TTC549 (cell line): ENCODE measurements around the gene CFAP65.

Experiments
- FAIRE-seq: peaks from 2 replicates; lab custom pipeline; 2012; peaks lifted over from hg19 to GRCh38; lab: Jason Lieb, UNC

Gene CFAP65

DNA sequence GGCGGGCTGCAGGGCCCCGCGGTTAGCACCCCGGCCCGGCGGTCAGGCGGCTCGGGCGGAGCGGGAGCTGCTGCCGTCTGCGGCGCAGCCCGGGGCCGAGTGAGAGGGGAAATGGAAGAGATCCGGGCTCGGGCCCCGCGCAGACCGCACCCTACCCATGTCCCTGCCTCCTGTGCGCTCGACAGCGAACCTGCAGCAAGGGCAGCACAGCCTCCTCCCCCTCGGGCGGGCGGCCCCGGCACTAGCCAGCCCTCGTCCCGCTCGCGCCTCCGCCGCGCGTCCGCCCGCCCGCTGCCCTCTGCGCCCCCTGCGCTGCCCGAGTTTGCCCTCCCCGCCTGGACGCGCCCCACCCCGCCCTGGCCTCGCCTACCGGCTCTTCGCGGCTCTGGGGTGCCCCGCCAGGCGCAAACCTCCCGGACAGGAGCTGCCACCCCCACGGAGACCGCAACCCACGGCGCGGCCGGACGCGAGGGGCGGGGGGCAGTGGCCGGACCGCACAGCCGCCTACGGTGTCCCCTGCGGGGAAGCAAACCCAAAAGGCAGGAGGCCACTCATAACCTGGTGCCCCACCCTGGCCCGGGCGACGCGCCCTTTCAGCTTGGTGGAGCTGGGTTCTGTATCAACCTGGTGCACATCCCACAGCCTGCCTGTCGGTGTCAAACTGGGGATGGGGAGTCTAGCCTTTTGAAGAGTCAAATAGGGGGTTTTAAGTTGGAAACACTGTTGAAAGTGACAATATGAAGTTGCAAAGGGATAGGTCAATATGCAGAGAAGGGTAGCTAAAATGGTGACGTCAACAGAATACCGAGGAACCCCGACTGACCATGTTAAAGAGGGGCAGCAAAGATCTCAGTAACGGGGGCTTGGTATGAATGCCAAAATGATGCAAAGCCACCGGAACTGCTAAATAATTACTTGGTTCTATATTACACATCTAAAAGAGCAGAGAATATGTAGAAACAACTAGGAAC lies 19.8 kb upstream of the CFAP65 start, which contains the start of gene IHH:
Gene IHH, minus strand, starts transcription at position 101 of the 971 bp plus-strand sequence. CDS start 454 bp downstream, outside the sequence.
- FAIRE-seq: no peak

DNA sequence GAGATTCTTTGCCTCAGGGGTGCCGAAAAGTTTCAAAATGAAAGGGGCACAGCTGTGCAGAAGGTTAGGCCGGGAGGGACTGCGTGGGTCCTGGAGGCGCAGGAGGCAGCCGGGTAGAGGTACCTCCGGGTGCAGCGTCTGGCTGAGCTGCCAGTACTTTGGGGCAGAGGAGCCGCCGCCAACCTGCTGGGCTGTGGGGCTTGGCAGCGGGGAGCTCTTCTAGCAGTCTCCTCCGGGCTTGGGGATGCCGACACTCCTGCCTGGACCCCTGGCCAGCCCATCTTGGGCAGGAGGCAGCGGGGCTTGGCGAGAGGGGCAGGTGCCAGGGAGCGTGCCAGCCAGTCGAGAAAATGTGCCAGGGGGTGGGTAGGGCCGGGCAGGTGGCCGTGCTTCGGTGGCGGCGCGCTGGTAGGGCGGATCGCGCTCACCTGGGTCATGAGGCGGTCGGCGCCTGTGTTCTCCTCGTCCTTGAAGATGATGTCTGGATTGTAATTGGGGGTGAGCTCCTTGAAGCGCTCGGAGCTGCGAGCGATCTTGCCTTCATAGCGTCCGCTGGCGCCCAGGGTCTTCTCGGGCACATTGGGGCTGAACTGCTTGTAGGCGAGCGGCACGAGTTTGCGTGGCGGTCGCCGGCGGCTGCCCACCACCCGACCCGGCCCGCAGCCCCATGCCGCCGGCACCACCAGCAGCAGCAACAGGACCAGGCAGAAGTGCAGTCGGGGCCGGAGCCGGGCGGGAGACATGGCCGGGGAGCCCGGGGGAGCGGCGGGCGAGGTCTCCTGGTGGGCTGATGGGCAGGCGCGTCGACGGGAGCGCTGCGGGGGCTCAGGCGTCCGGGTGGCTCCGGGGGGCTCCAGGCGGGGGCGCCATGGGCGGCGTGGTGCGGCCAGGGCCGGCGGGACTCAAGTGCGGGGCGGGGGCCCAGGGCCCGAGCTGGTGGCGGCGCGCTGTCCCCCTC lies 18.7 kb upstream of the CFAP65 start:
- FAIRE-seq: no peak

DNA sequence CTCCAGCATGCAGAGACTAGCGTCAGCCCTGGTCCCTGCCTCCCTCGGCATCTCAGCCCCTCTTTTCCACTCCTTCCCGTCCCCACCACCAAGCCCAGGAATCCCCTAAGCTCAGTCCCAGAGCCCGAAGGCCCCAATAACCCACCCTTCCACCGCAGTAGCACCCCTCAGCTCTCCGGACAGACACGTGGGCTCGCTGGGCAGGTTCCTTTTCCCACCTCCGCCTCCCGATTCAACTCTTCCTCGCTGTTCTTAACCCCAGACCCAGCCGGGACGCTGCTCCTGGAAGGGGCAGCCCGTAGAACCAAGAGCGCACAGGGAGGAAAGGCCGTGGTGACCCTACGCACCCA lies 18.0 kb upstream of the CFAP65 start:
- no peak for FAIRE-seq

GRCh38 chr2:219058541-219059374 lies 17.4 kb upstream of the CFAP65 start:
- FAIRE-seq: no peak

- no peak for FAIRE-seq
Observed at GRCh38 chr2:219057709-219058540, 16.6 kb upstream of the CFAP65 start.

- no peak for FAIRE-seq
Observed at GRCh38 chr2:219056896-219057708, 15.8 kb upstream of the CFAP65 start.

DNA sequence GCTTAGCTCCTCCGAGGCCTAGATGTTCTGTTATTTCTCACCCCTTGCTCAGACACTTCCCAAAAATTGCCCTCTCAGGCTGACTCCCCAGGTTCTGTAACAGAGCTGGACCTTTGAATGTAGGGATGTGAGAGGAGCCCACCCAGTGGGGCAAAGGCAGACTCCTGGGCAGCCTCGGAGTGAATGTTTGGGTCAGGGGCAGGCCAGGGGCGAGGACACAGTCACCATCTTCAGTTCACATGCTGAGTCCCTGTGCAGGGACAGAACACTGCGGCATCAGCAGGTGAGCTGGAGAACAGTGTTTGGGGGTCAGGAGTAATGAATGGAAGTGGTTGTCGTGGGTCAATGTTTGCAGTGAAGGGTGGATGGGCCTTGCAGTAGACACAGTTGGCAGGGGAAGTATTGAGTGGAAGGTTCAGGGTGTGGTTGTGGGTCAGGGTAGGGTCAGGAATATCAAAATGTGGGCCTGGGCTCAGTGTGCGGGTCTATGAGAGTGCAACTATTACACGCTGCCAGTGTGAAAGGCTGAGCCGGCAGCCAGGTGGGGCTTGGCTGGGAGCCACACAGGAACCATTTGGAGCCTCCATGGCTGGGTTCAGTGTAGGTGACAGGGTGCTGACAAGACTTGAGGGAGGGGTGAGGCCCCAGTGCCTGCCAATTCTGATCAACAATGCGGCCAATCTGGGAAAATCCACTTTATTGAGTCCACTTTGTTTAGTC lies 15.0 kb upstream of the CFAP65 start:
- no peak for FAIRE-seq

DNA sequence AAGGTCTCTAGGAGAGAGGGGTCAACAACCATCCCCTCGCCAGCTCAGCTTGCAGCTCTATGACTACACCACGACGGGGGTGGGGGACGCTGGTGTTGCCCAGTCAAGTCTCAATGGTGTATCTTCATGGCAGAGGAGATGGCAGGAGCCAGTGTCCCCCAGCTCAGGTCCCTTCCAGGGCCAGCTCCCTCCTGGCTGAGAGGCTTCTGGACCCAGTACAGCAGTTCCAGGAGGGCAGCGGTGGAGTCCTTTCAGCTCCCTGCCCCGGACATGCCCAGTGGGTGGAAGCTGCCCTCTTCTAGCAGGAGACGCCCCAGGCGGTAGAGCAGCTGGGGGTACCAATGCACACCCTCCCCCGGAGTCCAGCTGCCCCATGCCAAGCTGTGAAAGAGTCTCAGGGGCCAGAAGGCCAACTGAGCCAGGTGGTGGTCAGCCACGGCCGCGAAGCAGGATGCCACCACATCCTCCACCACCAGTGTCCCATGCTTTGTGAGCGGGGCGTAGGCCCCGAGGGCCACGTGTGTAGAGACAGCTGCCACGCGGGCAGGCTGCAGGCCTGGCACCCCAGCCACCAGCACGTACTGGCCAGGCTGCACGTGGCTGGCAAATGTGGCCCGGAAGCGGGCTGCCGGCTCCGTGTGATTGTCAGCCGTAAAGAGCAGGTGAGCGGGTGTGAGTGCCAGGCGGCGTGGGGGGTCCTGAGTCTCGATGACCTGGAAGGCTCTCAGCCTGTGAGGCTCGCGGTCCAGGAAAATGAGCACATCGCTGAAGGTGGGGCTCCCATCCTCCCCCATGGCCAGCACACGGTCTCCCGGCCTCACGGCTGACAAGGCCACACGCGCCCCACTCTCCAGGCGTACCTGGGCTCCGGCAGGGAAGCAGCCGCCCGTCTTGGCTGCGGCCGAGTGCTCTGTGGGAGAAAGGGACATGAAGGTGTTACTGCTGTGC lies 13.9 kb upstream of the CFAP65 start:
- FAIRE-seq: no peak

DNA sequence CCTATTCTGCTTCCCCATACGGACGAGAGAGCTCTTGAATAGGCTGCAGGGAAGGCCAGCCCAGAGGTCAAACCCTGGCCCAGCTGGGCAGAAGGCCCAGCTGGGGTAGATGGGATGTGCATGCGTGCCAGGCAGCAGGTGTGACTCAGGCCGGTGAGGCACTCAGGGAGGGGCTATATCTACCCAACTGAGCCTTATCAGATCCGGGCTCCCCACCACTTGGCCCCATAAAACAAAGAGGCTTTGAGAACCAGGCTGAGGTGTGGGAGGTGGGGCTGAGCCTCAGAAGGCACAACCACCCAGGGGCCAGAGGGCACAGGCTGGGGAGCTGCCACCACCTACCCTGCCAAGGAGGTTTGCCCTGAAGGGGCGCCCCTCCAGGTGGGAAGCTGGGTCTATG lies 8.0 kb upstream of the CFAP65 start:
- no peak for FAIRE-seq

DNA sequence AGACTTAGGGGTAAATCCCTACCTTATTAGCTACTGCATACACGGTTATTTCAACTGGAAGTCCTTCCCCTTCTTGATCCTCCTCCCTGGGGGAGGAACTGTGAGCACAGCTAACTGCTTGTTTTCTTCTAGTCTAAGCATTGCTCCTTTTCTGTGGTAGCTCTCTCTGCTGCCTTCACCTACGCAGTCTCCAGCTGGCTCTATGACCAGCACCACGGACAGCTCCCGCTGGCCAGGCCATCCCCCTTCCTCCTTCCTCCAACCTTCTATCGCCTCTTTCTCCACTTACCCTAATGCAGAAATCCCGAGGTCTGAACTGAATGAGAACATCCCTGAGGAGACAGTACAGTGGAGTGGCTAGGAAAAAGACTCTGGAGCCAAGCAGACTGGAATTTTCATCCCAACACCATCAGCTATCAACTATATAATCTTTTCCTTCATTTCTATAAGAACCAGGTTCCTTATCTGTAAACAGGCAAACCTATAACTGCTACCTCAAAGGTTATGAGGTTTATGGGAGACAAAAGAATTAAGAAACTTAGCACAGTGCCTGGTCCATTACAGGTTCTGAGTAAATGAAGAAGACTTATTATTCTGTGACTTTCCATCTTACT lies 4.7 kb upstream of the CFAP65 start:
- no peak for FAIRE-seq

DNA sequence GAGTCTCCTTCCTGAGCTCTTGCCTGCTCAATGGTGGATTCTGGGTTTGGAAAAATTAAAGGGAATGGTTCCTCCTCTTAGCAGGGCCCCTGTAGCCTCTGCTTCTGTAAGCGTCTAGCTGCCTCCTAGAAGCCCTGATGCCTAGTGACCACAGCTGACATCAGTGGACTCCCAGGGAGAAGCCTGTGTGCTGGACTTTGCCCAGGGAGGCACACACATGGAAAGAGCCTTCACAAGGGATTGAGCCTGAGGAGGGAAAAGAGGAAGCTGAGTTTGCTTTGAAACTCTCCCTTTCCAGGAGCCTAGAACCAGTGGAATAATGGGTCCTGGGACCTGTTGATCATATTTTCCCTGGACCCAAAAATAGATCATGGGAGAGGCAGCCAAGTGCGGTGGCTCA lies 1.4 kb upstream of the CFAP65 start:
- FAIRE-seq: no peak

GRCh38 chr2:219042157-219042556 lies 841 bp upstream of the CFAP65 start:
- no peak for FAIRE-seq

DNA sequence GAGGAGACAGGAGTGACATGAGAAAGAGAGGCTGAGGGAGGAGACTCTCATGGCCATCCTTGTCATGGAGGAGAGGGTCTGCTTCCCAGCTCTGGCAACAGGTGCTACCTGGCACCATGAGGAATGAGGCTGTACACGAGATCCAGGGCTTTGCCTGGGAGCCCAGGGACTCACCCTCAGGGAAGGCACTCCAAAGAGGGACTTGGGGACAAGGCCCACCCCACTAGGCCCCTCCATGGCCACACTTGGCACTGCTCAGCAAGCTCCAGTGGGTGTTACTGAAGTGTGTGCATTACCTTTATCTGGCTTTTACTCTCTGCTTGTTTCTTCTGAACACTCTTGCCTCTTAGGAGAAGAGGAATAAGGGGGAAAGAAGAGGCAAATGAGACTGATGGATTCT lies 2.7 kb downstream of the CFAP65 start:
- FAIRE-seq: no peak

- FAIRE-seq: no peak
Observed at GRCh38 chr2:219037783-219038499, 3.4 kb downstream of the CFAP65 start.

- FAIRE-seq: no peak
Observed at GRCh38 chr2:219035942-219036341, 5.4 kb downstream of the CFAP65 start.

DNA sequence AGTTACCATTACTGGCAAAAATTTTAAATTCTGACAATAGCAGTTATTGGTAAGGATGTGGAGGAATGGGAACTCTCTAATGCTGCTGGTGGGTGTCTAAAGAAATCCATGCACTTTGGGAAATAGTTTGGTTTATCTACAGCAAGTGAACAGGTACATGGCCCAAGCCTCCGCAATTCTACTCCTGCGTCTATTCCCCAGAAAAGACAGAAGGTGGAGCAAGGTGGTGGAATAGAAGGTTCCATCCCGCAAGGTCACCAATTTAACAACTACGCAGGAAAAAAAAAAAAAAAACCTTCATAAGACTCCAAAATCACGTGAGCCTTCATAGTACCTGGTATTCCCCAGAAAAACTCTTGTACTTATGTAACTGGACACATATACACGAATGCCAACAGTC lies 6.5 kb downstream of the CFAP65 start:
- no peak for FAIRE-seq

- FAIRE-seq: no peak
Observed at GRCh38 chr2:219032051-219032745, 9.1 kb downstream of the CFAP65 start.
